Pericardium fibroblast (primary cell): Measurements from ENCODE around the gene TATDN3. TPM values are rescaled to one million over a fixed set of nuclear protein-coding genes. Genes with fewer than 3 reads are reported as not detected.

Source experiments
- total RNA-seq: library from RNA; depleted of rRNA; stranded (reverse); fragments of >200 nt; gene quantifications from 2 replicates; pipeline ENCODE4 v1.2.3, GENCODE V29; 2015

The TATDN3 gene
- total RNA-seq = 9.9 and 11.9 TPM in 2 replicates

GRCh38 chr1:212791676-212792395, at the start of gene TATDN3, which contains the start of gene NSL1:
Gene TATDN3, plus strand, starts transcription at chr1:212791894. Its CDS starts 28 bp downstream, at chr1:212791922.
Gene NSL1, minus strand, starts transcription at chr1:212791777. Its CDS starts 14 bp downstream, at chr1:212791763.

DNA sequence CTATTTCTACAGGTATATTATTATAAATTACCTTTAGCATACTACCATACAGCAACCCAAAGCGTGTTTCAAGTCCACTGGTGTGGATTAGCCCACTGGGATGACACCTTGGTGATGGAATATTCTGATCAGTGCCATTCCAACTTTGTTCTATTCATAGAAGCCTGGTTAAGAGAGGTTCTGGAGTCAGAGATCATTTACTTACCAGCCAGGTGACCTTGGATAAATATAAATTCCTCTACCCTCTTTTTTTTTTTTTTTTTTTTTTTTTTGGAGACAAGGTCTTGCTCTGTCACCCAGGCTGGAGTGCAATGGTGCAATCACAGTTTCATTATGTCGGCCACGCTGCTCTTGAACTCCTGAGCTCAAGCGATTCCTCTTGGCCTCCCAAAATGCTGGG, 55.9 kb downstream of the TATDN3 start, which contains the start of gene SPATA45:
Gene SPATA45, minus strand, starts transcription at position 101 of the 400 bp plus-strand sequence. CDS start 11,500 bp downstream, outside the sequence.

GRCh38 chr1:212857992-212858460, 66.3 kb downstream of the TATDN3 start, which contains the start of gene FLVCR1:
Gene FLVCR1, plus strand, starts transcription at chr1:212858275. Its CDS starts 178 bp downstream, at chr1:212858453.

Other genes with a start within 250 kb of the TATDN3 start
- gene ATF3, start 183.1 kb upstream of the TATDN3 start, total RNA-seq = 1.5 and 2.6 TPM in 2 replicates
- gene BATF3, start 92.1 kb upstream of the TATDN3 start, total RNA-seq = 0.43 and 2.1 TPM in 2 replicates
- 22.4 and 22.7 TPM in 2 replicates for gene NSL1, start 117 bp upstream of the TATDN3 start, total RNA-seq
- gene SPATA45, start 55.8 kb downstream of the TATDN3 start, total RNA-seq = not detected in 2 replicates
- gene FLVCR1, start 66.4 kb downstream of the TATDN3 start, total RNA-seq = 1.8 and 3.8 TPM in 2 replicates
- gene VASH2, start 158.6 kb downstream of the TATDN3 start, total RNA-seq = 0.47 and 5.0 TPM in 2 replicates
- 18.1 and 29.1 TPM in 2 replicates for gene ANGEL2, start 224.0 kb downstream of the TATDN3 start, total RNA-seq